Neural crest cell (in vitro differentiated cells): ENCODE results near the gene ZCCHC7. TPM values are rescaled to one million over a fixed set of nuclear protein-coding genes. Genes with fewer than 3 reads are reported as not detected.

ENCODE experiments used
- DNase-seq: peaks from one replicate; pipeline ENCODE4 v3.0.0; 2021; ENCODE audit warnings: low read depth, mixed read lengths, low spot score
- H3K27ac Mint-ChIP-seq: one replicate; pipeline ENCODE4 v1.8.0; 2021; ENCODE audit warnings: mild to moderate bottlenecking, mixed read lengths; ENCODE audit not compliant: unreplicated experiment
- H3K27me3 Mint-ChIP-seq: 2 replicates; pipeline ENCODE4 v1.8.0; 2021; ENCODE audit warnings: low read depth, mild to moderate bottlenecking, mixed read lengths
- H3K36me3 Mint-ChIP-seq: 2 replicates; pipeline ENCODE4 v1.8.0; 2021; ENCODE audit warnings: low read depth, mild to moderate bottlenecking, mixed read lengths
- H3K4me1 Mint-ChIP-seq: 2 replicates; pipeline ENCODE4 v1.8.0; 2021; ENCODE audit warnings: mixed read lengths
- H3K4me3 Mint-ChIP-seq: one replicate; pipeline ENCODE4 v1.8.0; 2021; ENCODE audit warnings: mild to moderate bottlenecking, mixed read lengths
- H3K9me3 Mint-ChIP-seq: 2 replicates; pipeline ENCODE4 v1.8.0; 2021; ENCODE audit warnings: mixed read lengths
- total RNA-seq: library from RNA; stranded (reverse); gene quantifications from 2 replicates; pipeline ENCODE4 v1.2.1, GENCODE V29; 2021
- TF ChIP-seq, protein P1 (sequence below): fragments of 200-600 bp; sonication (generic); conservative IDR thresholded peaks from 2 replicates; pipeline ENCODE4 v1.5.0; 2021; ENCODE audit warnings: antibody characterized with exemption, mild to moderate bottlenecking

Gene ZCCHC7
- total RNA-seq, 1 donor from 2014 or later: 21.6 TPM

DNA sequence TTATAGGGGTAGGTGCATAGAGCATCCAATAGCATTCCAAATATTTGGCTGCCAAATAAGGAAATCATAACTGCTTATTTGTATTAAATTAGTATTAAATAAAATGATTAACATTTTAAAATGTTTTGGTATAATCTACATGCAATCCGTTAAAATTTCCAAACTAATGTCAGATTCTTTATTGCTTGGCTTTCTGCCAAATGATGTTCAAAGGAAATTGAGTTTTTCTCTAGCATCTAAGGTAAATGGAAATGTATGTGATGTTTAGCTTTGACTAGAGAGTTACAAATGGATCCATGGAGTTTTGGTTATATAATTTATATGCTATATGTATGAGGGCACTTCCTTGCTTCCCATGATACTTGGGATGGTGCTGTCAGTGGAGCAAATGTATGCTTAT is 121.7 kb downstream of the ZCCHC7 start:
- DNase-seq: no peak
- H3K27me3 Mint-ChIP-seq: no peaks in the 10 kb centered on the region
- peaks cover 2% of the 10 kb centered on the region for H3K36me3 Mint-ChIP-seq
- no peak overlapping the region for H3K27ac Mint-ChIP-seq
- H3K4me3 Mint-ChIP-seq: no peak overlapping the region
- peaks cover 48% of the 10 kb centered on the region for H3K4me1 Mint-ChIP-seq
- TF ChIP-seq, protein P1, sequence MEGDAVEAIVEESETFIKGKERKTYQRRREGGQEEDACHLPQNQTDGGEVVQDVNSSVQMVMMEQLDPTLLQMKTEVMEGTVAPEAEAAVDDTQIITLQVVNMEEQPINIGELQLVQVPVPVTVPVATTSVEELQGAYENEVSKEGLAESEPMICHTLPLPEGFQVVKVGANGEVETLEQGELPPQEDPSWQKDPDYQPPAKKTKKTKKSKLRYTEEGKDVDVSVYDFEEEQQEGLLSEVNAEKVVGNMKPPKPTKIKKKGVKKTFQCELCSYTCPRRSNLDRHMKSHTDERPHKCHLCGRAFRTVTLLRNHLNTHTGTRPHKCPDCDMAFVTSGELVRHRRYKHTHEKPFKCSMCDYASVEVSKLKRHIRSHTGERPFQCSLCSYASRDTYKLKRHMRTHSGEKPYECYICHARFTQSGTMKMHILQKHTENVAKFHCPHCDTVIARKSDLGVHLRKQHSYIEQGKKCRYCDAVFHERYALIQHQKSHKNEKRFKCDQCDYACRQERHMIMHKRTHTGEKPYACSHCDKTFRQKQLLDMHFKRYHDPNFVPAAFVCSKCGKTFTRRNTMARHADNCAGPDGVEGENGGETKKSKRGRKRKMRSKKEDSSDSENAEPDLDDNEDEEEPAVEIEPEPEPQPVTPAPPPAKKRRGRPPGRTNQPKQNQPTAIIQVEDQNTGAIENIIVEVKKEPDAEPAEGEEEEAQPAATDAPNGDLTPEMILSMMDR: no peak
- H3K9me3 Mint-ChIP-seq: no peaks in the 10 kb centered on the region

DNA sequence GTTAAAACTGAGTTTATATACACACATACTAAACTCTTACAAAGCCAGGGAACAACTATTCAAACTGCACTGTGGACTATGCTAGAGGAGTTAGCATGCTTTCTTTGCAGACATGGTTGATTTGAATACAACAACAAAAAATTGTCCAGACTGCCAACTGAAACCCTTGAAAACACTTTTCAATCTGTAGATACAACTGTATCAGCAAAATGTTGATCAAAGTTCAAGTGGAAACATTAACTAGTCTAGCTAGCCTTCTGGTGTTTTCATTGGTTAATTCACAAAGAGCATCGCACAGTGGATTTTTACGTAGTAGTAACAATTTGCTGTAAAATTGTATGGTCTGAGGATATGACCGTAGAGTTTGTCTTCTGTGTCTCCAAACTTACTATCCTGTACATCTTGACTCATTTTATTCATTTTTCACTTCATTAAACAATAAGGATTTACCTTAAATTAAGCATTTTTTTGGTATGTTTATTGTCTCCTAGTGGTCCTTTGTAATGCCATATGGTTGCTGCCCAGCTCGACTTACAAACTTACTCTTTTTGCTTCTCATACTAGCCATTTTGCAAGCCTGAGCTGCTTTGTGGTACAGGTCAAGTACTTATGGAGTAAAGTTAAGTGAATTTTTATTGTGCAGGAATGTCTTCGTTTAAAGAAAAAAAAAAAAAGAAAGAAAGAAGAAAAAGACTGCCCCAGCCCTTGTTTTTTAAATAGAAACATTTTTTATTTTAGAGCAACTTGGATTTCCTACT is 123.4 kb downstream of the ZCCHC7 start:
- TF ChIP-seq, protein P1: no peak
- Mint-ChIP-seq H3K4me1 (peaks cover 37% of the 10 kb centered on the region), H3K27me3 (no peaks in the 10 kb centered on the region), H3K4me3 (peak overlapping the region; percentile 53), H3K9me3 (no peaks in the 10 kb centered on the region), H3K27ac (peak overlapping the region; percentile 91), H3K36me3 (peaks cover 5% of the 10 kb centered on the region)
- DNase-seq: no peak

DNA sequence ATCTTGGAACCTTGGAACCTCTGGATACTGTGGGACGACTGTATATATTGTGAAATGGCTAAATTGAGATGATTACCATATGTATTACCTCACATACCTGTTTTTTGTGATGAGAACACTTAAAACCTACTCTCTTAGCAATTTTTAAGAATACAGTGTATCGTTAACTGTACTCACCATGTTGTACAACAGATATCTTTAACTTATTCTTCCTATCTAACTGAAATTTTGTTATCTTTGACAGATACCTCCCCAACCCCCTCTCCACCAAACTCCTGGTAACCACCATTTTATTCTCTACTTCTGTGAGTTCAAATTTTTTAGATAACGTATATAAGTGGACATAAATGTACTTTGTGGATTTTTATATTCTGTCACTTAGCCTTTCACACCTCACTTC is 126.5 kb downstream of the ZCCHC7 start:
- no peak for DNase-seq
- Mint-ChIP-seq H3K4me1 (peaks cover 48% of the 10 kb centered on the region), H3K27ac (no peak overlapping the region), H3K36me3 (peaks cover 15% of the 10 kb centered on the region), H3K4me3 (no peak overlapping the region), H3K27me3 (no peaks in the 10 kb centered on the region), H3K9me3 (no peaks in the 10 kb centered on the region)
- TF ChIP-seq, protein P1: no peak

DNA sequence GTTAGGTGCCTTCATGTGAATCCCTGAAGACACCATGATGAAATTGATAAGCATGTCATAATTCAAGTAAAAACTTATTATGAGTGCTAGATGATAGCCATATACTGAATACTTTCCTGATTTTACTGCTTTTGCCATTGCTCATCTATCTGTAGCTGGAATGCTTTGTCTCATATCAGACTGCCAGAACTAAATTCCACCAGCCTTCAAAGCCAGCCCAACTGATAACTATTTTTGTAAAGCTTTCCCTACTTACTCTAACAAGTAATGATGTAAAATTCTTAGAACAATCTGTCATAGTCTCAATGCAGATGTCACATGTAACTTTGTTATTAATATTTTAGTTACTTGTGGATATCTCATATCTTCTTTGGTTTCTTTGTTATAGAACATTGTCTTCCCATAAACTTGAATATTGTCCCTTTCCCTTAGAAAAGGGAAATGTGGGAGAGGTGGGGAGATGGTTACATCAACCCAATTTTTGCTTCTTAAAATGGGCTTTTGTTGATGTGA is 128.3 kb downstream of the ZCCHC7 start:
- Mint-ChIP-seq H3K27ac (no peak overlapping the region), H3K4me1 (peaks cover 56% of the 10 kb centered on the region)

DNA sequence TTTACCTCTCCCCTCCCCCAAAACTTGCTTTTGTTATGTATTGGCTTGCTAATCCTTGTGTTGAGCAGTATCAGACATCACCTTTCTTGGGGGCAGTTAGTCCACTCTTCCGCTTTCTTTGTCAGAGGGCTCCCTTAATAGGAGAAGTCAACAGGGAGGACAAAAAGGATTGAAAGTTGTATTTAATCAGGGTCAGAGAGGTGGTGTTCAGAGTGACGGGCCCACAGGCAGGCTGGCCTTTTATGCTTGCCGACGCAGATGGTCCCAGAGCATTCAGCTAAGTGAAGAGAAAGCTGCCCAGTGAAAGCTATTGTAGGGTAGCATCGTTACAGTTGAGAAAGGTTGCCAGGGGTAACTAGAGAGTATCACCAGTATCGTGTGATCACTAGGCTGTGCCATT is 131.1 kb downstream of the ZCCHC7 start:
- H3K27me3 Mint-ChIP-seq: no peaks in the 10 kb centered on the region
- H3K27ac Mint-ChIP-seq: peak overlapping the region; percentile 1
- DNase-seq: peak; percentile 53
- peaks cover 42% of the 10 kb centered on the region for H3K4me1 Mint-ChIP-seq
- TF ChIP-seq, protein P1: no peak
- peak overlapping the region; percentile 32 for H3K4me3 Mint-ChIP-seq
- H3K36me3 Mint-ChIP-seq: peaks cover 20% of the 10 kb centered on the region
- peaks cover 2% of the 10 kb centered on the region for H3K9me3 Mint-ChIP-seq

More for the DNA sequence above, 128.3 kb downstream of the ZCCHC7 start:
- Mint-ChIP-seq H3K9me3 (no peaks in the 10 kb centered on the region), H3K27me3 (no peaks in the 10 kb centered on the region), H3K36me3 (peaks cover 20% of the 10 kb centered on the region), H3K4me3 (no peak overlapping the region)
- TF ChIP-seq, protein P1: no peak
- no peak for DNase-seq
